Stimulated activated memory B cell treated with anti-CD40 and anti-IgM and Interleukin-4, amounts not matched to agents 10 μg/mL and 1 μg/mL and 100 μg/mL, for 72 hours (primary cell): ENCODE results near the gene EEIG2.
A peak's percentile ranks its signal among the peaks of the same experiment; 100 is the strongest.
"Not testable (repeated sequence)": the region's sequence is repeated elsewhere in the genome, so short reads cannot be mapped to it uniquely, and the experiment has no call there.

ENCODE experiments used
- ATAC-seq: fragments of 150-1000 bp; cut with Tn5 transposase; 2 replicates; pipeline ENCODE4 v1.10.0; 2021
- H3K27ac Mint-ChIP-seq: one replicate; pipeline ENCODE4 v1.8.0; 2022; ENCODE audit warnings: mild to moderate bottlenecking, mixed read lengths
- H3K27me3 Mint-ChIP-seq: one replicate; pipeline ENCODE4 v1.8.0; 2022; ENCODE audit warnings: mixed read lengths
- H3K36me3 Mint-ChIP-seq: one replicate; pipeline ENCODE4 v1.8.0; 2022; ENCODE audit warnings: mixed read lengths
- H3K4me1 Mint-ChIP-seq: one replicate; pipeline ENCODE4 v1.8.0; 2022; ENCODE audit warnings: mixed read lengths
- H3K4me3 Mint-ChIP-seq: one replicate; pipeline ENCODE4 v1.8.0; 2022; ENCODE audit warnings: mild to moderate bottlenecking, moderate library complexity, mixed read lengths
- H3K9me3 Mint-ChIP-seq: one replicate; pipeline ENCODE4 v1.8.0; 2022; ENCODE audit warnings: mixed read lengths

EEIG2 gene

GRCh38 chr1:108535315-108535897 is 24.5 kb upstream of the EEIG2 start:
- not testable (repeated sequence) for H3K4me3 Mint-ChIP-seq, H3K27me3 Mint-ChIP-seq, ATAC-seq, H3K9me3 Mint-ChIP-seq, H3K36me3 Mint-ChIP-seq, H3K27ac Mint-ChIP-seq
- H3K4me1 Mint-ChIP-seq: peaks cover 44% of the 10 kb centered on the region

- H3K36me3 Mint-ChIP-seq, ATAC-seq, H3K27me3 Mint-ChIP-seq, H3K4me3 Mint-ChIP-seq, H3K27ac Mint-ChIP-seq, H3K9me3 Mint-ChIP-seq: not testable (repeated sequence)
- peaks cover 44% of the 10 kb centered on the region for H3K4me1 Mint-ChIP-seq
These were observed 23.9 kb upstream of the EEIG2 start for GRCh38 chr1:108536021-108536420.

DNA sequence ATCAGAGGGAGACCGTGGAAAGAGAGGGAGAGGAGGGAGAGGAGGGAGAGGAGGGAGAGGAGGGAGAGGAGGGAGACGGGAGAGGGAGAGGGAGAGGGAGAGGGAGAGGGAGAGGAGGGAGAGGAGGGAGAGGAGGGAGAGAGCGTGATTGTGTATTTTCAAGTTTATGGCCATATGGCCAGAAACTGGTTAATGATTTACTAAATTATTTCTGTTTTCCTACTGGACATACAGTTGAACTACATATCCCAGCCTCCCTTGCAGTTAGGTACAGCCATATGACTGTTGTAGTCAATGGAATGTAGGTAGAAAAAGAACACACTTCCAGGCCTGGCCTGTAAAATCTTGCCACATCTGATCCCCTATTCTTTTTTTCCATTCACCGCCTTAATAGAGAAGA is 23.1 kb upstream of the EEIG2 start:
- peaks cover 44% of the 10 kb centered on the region for H3K4me1 Mint-ChIP-seq
- H3K27me3 Mint-ChIP-seq, H3K36me3 Mint-ChIP-seq, H3K27ac Mint-ChIP-seq, H3K9me3 Mint-ChIP-seq, H3K4me3 Mint-ChIP-seq, ATAC-seq: not testable (repeated sequence)

DNA sequence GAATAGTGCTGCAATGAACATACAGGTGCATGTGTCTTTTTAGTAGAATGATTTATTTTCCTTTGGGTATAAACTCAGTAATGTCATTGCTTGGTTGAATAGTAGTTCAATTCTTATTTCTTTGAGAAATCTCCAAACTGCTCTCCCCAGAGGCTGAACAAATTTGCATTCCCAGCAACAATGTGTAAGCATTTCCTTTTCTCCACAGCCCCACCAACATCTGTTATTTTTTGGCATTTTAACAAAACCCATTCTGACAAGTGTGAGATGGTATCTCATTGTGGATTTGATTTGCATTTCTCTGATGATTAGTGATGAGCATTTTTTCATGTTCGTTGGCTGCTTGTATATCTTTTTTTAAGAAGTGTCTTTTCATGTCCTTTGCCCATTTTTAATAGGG is 21.9 kb upstream of the EEIG2 start:
- Mint-ChIP-seq H3K4me3 (no peak overlapping the region), H3K9me3 (no peaks in the 10 kb centered on the region), H3K27me3 (no peaks in the 10 kb centered on the region), H3K27ac (no peak overlapping the region), H3K4me1 (peaks cover 44% of the 10 kb centered on the region), H3K36me3 (no peaks in the 10 kb centered on the region)
- no peak for ATAC-seq

DNA sequence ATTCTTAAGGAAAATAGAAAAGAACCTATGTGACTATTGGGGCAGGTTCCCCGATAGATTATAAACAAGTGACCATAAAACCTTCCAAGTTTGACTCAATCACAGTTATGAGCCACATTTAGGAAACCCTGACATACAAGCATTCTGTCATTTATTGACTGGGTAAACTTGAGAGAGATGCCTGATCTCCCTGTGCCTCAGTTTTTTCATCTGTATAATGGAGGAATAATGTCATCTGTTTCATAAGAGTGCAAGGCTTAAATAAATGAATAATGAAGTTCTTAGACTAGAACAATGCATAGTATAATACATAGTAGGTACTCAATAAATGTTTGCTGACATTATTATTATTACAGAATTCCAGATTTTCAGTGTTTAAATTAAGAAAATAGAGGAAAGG is 18.9 kb upstream of the EEIG2 start:
- H3K36me3 Mint-ChIP-seq: no peaks in the 10 kb centered on the region
- H3K27me3 Mint-ChIP-seq: no peaks in the 10 kb centered on the region
- peaks cover 35% of the 10 kb centered on the region for H3K4me1 Mint-ChIP-seq
- no peak overlapping the region for H3K27ac Mint-ChIP-seq
- no peaks in the 10 kb centered on the region for H3K9me3 Mint-ChIP-seq
- no peak overlapping the region for H3K4me3 Mint-ChIP-seq
- ATAC-seq: no peak

- Mint-ChIP-seq H3K4me1 (peaks cover 28% of the 10 kb centered on the region), H3K4me3 (no peak overlapping the region), H3K27me3 (no peaks in the 10 kb centered on the region), H3K9me3 (no peaks in the 10 kb centered on the region), H3K36me3 (no peaks in the 10 kb centered on the region), H3K27ac (no peak overlapping the region)
- no peak for ATAC-seq
These were observed 18.0 kb upstream of the EEIG2 start for GRCh38 chr1:108541861-108542260.

DNA sequence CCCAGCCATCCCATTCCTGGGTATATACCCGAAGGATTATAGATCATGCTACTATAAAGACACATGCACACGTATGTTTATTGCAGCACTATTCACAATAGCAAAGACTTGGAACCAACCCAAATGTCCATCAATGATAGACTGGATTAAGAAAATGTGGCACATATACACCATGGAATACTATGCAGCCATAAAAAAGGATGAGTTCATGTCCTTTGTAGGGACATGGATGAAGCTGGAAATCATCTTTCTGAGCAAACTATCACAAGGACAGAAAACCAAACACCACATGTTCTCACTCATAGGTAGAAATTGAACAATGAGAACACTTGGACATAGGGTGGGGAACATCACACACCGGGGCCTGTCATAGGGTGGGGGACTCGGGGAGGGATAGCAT is 12.4 kb upstream of the EEIG2 start:
- not testable (repeated sequence) for H3K4me1 Mint-ChIP-seq, ATAC-seq

GRCh38 chr1:108551137-108551862 is 8.6 kb upstream of the EEIG2 start:
- peak; percentile 97 for ATAC-seq
- no peaks in the 10 kb centered on the region for H3K9me3 Mint-ChIP-seq
- H3K4me1 Mint-ChIP-seq: peaks cover 4% of the 10 kb centered on the region
- no peaks in the 10 kb centered on the region for H3K27me3 Mint-ChIP-seq
- no peak overlapping the region for H3K27ac Mint-ChIP-seq
- H3K4me3 Mint-ChIP-seq: no peak overlapping the region
- H3K36me3 Mint-ChIP-seq: no peaks in the 10 kb centered on the region

More for the DNA sequence above, 12.4 kb upstream of the EEIG2 start:
- not testable (repeated sequence) for H3K4me3 Mint-ChIP-seq, H3K27me3 Mint-ChIP-seq, H3K9me3 Mint-ChIP-seq, H3K27ac Mint-ChIP-seq, H3K36me3 Mint-ChIP-seq

- no peaks in the 10 kb centered on the region for H3K36me3 Mint-ChIP-seq
- no peaks in the 10 kb centered on the region for H3K9me3 Mint-ChIP-seq
- no peaks in the 10 kb centered on the region for H3K27me3 Mint-ChIP-seq
- ATAC-seq: no peak
- no peak overlapping the region for H3K27ac Mint-ChIP-seq
- H3K4me3 Mint-ChIP-seq: no peak overlapping the region
- H3K4me1 Mint-ChIP-seq: peaks cover 4% of the 10 kb centered on the region
These were observed 6.0 kb upstream of the EEIG2 start for GRCh38 chr1:108553905-108554304.

DNA sequence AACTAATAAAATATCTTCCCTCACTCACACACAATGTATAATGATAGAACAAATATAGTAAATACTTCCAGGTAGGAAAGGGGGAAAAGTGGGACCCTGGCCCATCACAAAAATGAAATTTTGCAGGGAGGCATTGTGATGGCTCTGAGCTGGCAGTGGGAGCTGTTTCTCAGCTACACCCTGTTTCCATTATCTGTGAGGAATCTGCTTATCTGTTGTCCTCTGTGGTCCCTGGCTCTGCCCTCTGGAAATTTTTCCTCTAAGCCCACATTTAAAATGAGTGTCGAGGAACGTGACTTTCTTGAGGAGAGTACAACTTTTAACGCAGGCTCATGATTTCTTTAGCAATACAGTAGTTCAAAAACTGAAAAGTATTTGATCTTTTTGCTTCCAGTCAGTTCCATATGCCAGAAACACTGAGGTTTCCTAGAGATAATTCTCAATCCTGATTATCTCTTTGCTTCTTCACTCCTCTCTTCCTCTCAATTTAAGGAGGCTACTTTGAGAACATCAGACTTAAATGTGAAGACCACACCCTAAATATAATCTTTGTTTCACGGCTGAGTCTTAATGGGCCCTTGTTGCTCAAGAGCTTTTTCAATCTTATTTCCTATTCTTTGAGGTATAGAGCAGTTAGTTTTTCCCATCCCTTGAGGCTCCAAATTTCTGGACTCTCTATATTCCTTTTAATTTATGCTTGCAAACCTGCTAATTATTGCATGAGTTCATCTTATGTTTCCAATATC is 5.0 kb upstream of the EEIG2 start:
- H3K36me3 Mint-ChIP-seq: no peaks in the 10 kb centered on the region
- no peak overlapping the region for H3K27ac Mint-ChIP-seq
- no peaks in the 10 kb centered on the region for H3K27me3 Mint-ChIP-seq

GRCh38 chr1:108556066-108556465 is 3.8 kb upstream of the EEIG2 start:
- Mint-ChIP-seq H3K4me1 (peaks cover 16% of the 10 kb centered on the region), H3K4me3 (no peak overlapping the region), H3K27me3 (no peaks in the 10 kb centered on the region), H3K9me3 (no peaks in the 10 kb centered on the region), H3K27ac (no peak overlapping the region), H3K36me3 (no peaks in the 10 kb centered on the region)
- ATAC-seq: no peak

More for the DNA sequence above, 5.0 kb upstream of the EEIG2 start:
- peaks cover 9% of the 10 kb centered on the region for H3K4me1 Mint-ChIP-seq
- no peak for ATAC-seq
- H3K4me3 Mint-ChIP-seq: no peak overlapping the region
- no peaks in the 10 kb centered on the region for H3K9me3 Mint-ChIP-seq

DNA sequence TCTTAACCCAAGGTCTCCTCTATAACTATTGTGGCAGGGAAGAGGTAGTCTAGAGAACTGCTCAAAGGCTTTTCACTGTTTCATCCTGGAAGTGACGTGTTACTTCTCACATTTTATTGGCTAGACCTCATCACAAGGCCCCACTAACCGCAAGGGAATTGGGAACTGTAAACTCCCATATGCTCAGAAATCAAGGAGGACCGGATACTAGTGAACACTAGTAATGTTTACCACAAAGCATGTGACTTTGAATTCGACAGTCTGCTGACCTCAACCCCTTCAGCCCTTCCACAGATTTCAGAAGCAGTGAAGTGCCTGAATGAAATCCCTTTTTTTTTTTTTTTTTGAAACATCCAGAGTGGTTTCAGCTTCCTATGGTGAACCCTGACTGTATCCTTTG is 3.4 kb upstream of the EEIG2 start:
- Mint-ChIP-seq H3K9me3 (no peaks in the 10 kb centered on the region), H3K4me1 (peaks cover 16% of the 10 kb centered on the region), H3K36me3 (no peaks in the 10 kb centered on the region), H3K4me3 (no peak overlapping the region), H3K27ac (no peak overlapping the region), H3K27me3 (no peaks in the 10 kb centered on the region)
- ATAC-seq: no peak

DNA sequence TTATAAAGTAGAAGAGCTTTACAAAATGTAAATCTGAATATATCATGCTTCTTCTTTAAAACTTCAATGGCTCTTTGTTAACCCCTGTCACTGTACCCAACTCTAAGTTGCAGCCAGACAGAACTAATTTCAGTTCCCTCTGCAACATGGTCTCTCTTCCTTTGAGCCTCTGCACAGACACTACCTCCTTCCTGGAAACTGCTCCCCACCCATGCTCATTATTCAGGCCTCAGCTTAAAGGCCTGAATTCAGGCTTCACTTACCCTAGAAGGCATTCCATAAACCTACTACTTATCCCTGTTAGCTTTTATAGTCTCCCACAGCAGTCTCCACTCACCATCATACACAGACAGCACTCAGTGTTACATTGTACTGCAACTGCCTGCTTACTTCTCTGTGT is 2.6 kb upstream of the EEIG2 start:
- Mint-ChIP-seq H3K4me1 (peaks cover 14% of the 10 kb centered on the region), H3K4me3 (no peak overlapping the region), H3K9me3 (no peaks in the 10 kb centered on the region), H3K36me3 (no peaks in the 10 kb centered on the region), H3K27ac (no peak overlapping the region), H3K27me3 (no peaks in the 10 kb centered on the region)
- ATAC-seq: peak; percentile 39

- Mint-ChIP-seq H3K4me1 (peaks cover 26% of the 10 kb centered on the region), H3K27ac (no peak overlapping the region), H3K36me3 (peaks cover 5% of the 10 kb centered on the region), H3K9me3 (no peaks in the 10 kb centered on the region), H3K27me3 (no peaks in the 10 kb centered on the region), H3K4me3 (peak overlapping the region; percentile 93)
- peak; percentile 76 for ATAC-seq
These were observed 431 bp downstream of the EEIG2 start for GRCh38 chr1:108560189-108560873.

DNA sequence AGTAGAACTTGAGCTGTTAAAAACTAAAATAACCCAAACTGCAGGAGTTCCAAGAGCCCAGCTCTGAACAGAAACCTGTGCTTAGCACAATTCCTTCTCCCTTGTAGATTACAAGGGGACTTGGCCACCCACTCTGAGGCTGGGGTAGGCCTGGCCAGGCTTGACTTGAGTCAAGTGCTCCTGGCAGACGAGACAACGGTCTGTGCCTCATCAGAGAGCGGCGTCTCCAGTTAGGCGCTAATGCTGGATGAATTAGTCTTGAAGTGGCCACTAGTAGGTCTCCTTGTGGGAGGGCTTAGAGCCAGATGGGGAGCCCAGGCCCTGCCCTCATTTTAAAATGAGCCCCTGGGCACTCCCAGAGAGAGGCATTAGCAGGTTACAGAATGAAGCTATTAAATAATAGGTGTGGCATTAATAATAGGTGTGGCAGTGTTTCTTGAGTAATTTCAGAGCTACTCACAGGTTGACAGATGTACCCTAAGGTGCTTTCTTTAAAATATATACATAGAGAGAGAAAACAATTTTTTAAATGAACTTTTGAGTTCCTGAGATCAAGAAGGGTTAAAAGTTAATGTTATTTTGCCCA is 1.1 kb downstream of the EEIG2 start:
- Mint-ChIP-seq H3K4me1 (peaks cover 26% of the 10 kb centered on the region), H3K27ac (no peak overlapping the region), H3K36me3 (peaks cover 5% of the 10 kb centered on the region), H3K4me3 (peak overlapping the region; percentile 93), H3K9me3 (no peaks in the 10 kb centered on the region), H3K27me3 (no peaks in the 10 kb centered on the region)
- peak; percentile 58 for ATAC-seq
